ENCODE measurements around the gene IDH3B. TPM values are rescaled to one million over a fixed set of nuclear protein-coding genes. Genes with fewer than 3 reads are reported as not detected.

IDH3B gene
- total RNA-seq, result 100 to 1,000 TPM in 3 of 8 experiments, 10 to 100 TPM in 5; 53.1 to 119 (median 74.9) TPM

- in situ Hi-C loops (cut with MboI; ENCODE audit: low pct_unique_long_range_greater_than_20kb in 2 of 9, low sequenced_read_pairs in 9 of 9, unreplicated experiment in 9 of 9), result no loop called here
- 0 to 53% (median 20%) methylated on average over 5 to 21 of the region's 49 CpGs; no CpG with 5 or more reads in 1 of the 10 experiments for WGBS, 10 experiments
- H3K4me1 ChIP-seq (replicated peaks in 1 of 2), result peaks cover 11 to 12% of the 10 kb centered on the region in 2 donors
- ATAC-seq (replicated peaks in 6 of 8), result peak; percentile 89 to 98 (median 96)
- H3K4me3 ChIP-seq, result peak within 1 kb of the TSS; percentile 66 to 83 (median 73)
- peak within 1 kb of the TSS; percentile 86 to 94 for H3K27ac ChIP-seq
Observed at GRCh38 chr20:2663887-2664719, at the start of gene IDH3B. Gene IDH3B (minus strand): TSS chr20:2664216. CDS start chr20:2664188, 28 bp downstream.

GRCh38 chr20:2713285-2713684 is 49.3 kb upstream of the IDH3B start:
- WGBS, 10 experiments, result 0 to 24% (median 0%) methylated on average over 1 to 3 of the region's 3 CpGs; no CpG with 5 or more reads in 3 of the 10 experiments
- ATAC-seq (replicated peaks in 6 of 8), result peak in 3 of 8 experiments; percentile 38 to 75 (median 53)
- Histone ChIP-seq H3K4me3 (no peak overlapping the region), H3K27ac (no peak overlapping the region), H3K4me1 (replicated peaks in 1 of 2) (no peaks in the 10 kb centered on the region)
- in situ Hi-C loops (cut with MboI; ENCODE audit: low pct_unique_long_range_greater_than_20kb in 2 of 9, low sequenced_read_pairs in 9 of 9, unreplicated experiment in 9 of 9), result no loop called here

DNA sequence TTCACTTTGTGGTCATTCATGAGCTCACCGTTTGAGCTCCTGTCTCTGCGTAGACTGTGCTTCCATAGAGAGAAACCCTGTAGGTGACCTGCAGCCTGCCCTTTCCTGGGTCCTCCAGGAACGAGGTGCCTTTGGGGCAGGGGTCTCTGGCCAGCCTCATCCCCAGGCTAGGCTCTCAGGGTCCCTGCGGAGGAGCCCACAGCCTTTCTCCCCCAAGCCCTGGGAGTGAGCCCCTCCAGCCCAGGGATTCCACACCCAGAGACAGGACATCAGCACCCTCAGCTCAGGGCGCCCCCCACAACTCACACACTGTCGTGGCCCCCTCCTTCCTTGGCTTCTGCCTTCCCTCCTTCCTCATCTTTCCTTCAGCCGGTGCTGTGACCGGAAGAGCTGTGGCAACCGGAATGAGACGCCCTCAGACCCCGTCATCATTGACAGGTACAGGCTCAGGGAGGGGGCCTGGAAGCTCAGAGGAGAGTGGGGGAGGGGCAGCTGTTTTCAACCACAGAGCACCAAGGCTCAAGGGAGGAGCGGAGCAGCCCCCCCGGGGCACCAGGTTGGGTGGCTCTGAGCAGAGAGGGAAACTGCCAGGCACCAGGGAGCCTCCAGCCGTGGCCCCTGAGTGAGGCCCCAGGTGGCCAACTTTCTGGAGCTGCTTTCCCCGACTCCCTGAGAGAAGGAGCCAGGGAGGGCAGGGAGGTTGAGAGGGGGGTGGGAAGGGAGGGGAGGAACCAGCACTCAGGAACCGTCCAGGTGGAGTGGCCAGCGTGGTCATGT is 45.4 kb upstream of the IDH3B start:
- 67 to 90% (median 75%) methylated on average over 2 to 3 of the region's 17 CpGs; no CpG with 5 or more reads in 7 of the 10 experiments for WGBS, 10 experiments
- Histone ChIP-seq H3K27ac (no peak overlapping the region), H3K4me3 (no peak overlapping the region), H3K4me1 (replicated peaks in 1 of 2) (no peaks in the 10 kb centered on the region)
- in situ Hi-C loops (cut with MboI; ENCODE audit: low pct_unique_long_range_greater_than_20kb in 2 of 9, low sequenced_read_pairs in 9 of 9, unreplicated experiment in 9 of 9), result no loop called here
- ATAC-seq (replicated peaks in 6 of 8), result no peak

GRCh38 chr20:2708665-2709064 is 44.6 kb upstream of the IDH3B start:
- H3K4me1 ChIP-seq (replicated peaks in 1 of 2), result no peaks in the 10 kb centered on the region
- H3K4me3 ChIP-seq, result no peak overlapping the region
- in situ Hi-C loops (cut with MboI; ENCODE audit: low pct_unique_long_range_greater_than_20kb in 2 of 9, low sequenced_read_pairs in 9 of 9, unreplicated experiment in 9 of 9), result no loop called here
- H3K27ac ChIP-seq, result no peak overlapping the region
- no peak for ATAC-seq (replicated peaks in 6 of 8)
- WGBS, 10 experiments, result 40 to 100% (median 90%) methylated on average over 1 to 8 of the region's 9 CpGs; no CpG with 5 or more reads in 2 of the 10 experiments

DNA sequence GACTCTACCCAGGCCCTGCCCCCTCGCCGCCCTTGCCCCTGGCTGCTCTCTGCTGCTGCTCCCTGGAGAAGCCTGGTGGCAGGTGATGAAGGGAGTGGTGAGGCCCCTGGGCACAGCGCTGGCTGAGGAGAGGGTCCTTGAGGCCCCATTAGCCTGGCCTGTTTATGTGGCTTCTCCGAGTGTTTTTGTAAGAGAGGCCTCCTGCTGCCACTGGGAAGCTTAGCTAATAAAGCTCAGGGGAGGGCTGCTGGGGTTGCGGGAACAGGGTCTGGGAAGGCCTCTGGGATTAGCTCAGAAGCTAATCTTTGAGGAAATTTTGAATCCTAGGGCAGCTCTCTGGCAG is 44.0 kb upstream of the IDH3B start:
- WGBS, 10 experiments, result 17 to 52% (median 20%) methylated on average over 1 to 2 of the region's 5 CpGs; no CpG with 5 or more reads in 7 of the 10 experiments
- Histone ChIP-seq H3K4me3 (no peak overlapping the region), H3K27ac (no peak overlapping the region), H3K4me1 (replicated peaks in 1 of 2) (no peaks in the 10 kb centered on the region)
- ATAC-seq (replicated peaks in 6 of 8), result no peak
- in situ Hi-C loops (cut with MboI; ENCODE audit: low pct_unique_long_range_greater_than_20kb in 2 of 9, low sequenced_read_pairs in 9 of 9, unreplicated experiment in 9 of 9), result no loop called here

DNA sequence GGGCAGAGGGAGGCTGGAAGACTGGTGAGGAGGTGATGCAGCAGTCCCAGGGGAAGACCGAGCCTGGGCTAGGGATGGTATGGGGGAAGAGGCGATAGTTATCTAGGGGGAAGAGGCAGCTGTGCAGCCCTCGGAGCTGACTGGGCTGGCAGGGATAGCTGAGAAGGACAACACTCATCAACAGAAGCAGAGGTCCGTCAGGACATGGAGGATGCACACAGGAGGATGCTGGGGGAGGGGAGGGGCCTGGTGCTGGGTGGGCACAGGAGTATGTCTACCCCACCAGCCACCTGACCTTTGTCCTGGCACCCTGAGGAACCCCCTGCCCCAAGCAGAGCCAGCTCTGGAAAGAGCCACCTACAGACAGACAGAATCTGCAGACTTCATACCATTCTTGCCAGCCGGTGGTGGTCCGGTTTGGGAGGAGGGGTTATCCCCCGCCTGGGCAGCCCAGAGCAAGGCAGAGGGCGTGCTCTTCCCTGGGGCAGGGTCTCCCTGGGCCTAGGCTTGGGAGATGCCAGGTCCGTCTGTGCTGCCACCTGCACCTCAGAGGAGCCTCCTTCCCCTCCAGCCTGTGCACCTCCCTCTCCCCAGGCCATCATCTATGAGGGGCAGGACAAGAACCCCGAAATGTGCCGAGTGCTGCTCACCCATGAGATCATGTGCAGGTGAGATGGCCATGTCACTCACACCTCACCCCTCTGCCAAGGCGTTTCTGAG is 43.5 kb upstream of the IDH3B start:
- no peaks in the 10 kb centered on the region for H3K4me1 ChIP-seq (replicated peaks in 1 of 2)
- no peak overlapping the region for H3K4me3 ChIP-seq
- 45 to 79% (median 68%) methylated on average over 2 to 5 of the region's 12 CpGs; no CpG with 5 or more reads in 5 of the 10 experiments for WGBS, 10 experiments
- H3K27ac ChIP-seq, result no peak overlapping the region
- no peak for ATAC-seq (replicated peaks in 6 of 8)
- in situ Hi-C loops (cut with MboI; ENCODE audit: low pct_unique_long_range_greater_than_20kb in 2 of 9, low sequenced_read_pairs in 9 of 9, unreplicated experiment in 9 of 9), result no loop called here

- 8 to 100% (median 74%) methylated on average over 1 to 6 of the region's 6 CpGs; no CpG with 5 or more reads in 2 of the 10 experiments for WGBS, 10 experiments
- ATAC-seq (replicated peaks in 6 of 8), result no peak
- no peaks in the 10 kb centered on the region for H3K4me1 ChIP-seq (replicated peaks in 1 of 2)
Observed at GRCh38 chr20:2706688-2707352, 42.8 kb upstream of the IDH3B start.

DNA sequence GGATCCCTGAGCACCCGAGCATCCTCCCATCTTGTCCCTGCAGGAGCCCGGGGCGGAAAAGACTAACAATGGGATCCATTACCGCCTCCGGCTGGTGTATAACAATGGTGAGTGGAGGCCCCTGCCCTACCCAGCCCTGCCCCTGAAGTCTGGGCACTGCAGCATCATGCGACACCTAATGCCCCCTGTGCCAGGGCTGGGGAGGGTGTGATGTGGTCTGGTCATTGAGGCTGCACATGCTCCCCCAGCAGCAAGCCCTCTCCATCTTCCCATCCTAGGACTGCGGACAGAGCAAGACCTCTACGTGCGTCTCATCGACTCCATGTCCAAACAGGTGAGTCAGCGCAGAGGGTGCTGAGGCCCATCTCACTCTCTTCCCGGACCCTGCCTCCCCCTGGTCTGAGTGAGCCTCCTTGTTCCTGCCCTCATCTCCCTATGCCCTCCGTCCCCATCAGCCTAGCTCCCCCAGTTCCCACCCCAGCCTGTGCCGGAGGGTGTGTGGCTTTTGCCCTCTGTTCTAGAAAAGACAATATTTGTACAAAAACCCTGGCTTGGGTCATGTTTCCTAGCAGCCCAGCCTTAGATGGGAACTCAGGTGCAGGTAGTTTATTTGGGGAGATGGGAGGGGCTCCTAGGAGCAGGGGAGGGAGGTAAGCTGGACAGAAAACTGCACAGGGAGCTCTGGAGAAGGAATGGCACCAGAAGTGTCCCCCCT is 42.1 kb upstream of the IDH3B start:
- ATAC-seq (replicated peaks in 6 of 8), result no peak
- Histone ChIP-seq H3K4me1 (replicated peaks in 1 of 2) (no peaks in the 10 kb centered on the region), H3K4me3 (no peak overlapping the region), H3K27ac (no peak overlapping the region)
- WGBS, 10 experiments, result 90 to 93% methylated on average over 2 to 3 of the region's 14 CpGs; no CpG with 5 or more reads in 8 of the 10 experiments
- in situ Hi-C loops (cut with MboI; ENCODE audit: low pct_unique_long_range_greater_than_20kb in 2 of 9, low sequenced_read_pairs in 9 of 9, unreplicated experiment in 9 of 9), result no loop called here

More at GRCh38 chr20:2706688-2707352, 42.8 kb upstream of the IDH3B start:
- Histone ChIP-seq H3K4me3 (no peak overlapping the region), H3K27ac (no peak overlapping the region)
- in situ Hi-C loops (cut with MboI; ENCODE audit: low pct_unique_long_range_greater_than_20kb in 2 of 9, low sequenced_read_pairs in 9 of 9, unreplicated experiment in 9 of 9), result no loop called here

GRCh38 chr20:2703716-2704475 is 39.9 kb upstream of the IDH3B start:
- H3K4me1 ChIP-seq (replicated peaks in 1 of 2), result no peaks in the 10 kb centered on the region
- WGBS, 10 experiments, result 8 to 80% (median 68%) methylated on average over 1 to 3 of the region's 8 CpGs
- no peak for ATAC-seq (replicated peaks in 6 of 8)
- no peak overlapping the region for H3K27ac ChIP-seq
- H3K4me3 ChIP-seq, result no peak overlapping the region
- in situ Hi-C loops (cut with MboI; ENCODE audit: low pct_unique_long_range_greater_than_20kb in 2 of 9, low sequenced_read_pairs in 9 of 9, unreplicated experiment in 9 of 9), result no loop called here

GRCh38 chr20:2701671-2702081 is 37.7 kb upstream of the IDH3B start:
- Histone ChIP-seq H3K27ac (no peak overlapping the region), H3K4me1 (replicated peaks in 1 of 2) (peaks cover 0 to 3% of the 10 kb centered on the region in 2 donors), H3K4me3 (no peak overlapping the region)
- in situ Hi-C loops (cut with MboI; ENCODE audit: low pct_unique_long_range_greater_than_20kb in 2 of 9, low sequenced_read_pairs in 9 of 9, unreplicated experiment in 9 of 9), result no loop called here
- ATAC-seq (replicated peaks in 6 of 8), result no peak
- WGBS, 10 experiments, result 14 to 85% (median 56%) methylated on average over 1 to 5 of the region's 5 CpGs; no CpG with 5 or more reads in 6 of the 10 experiments

GRCh38 chr20:2700913-2701620 is 37.1 kb upstream of the IDH3B start:
- Histone ChIP-seq H3K27ac (no peak overlapping the region), H3K4me3 (no peak overlapping the region), H3K4me1 (replicated peaks in 1 of 2) (peaks cover 0 to 3% of the 10 kb centered on the region in 2 donors)
- WGBS, 10 experiments, result 0 to 100% (median 44%) methylated on average over 1 to 5 of the region's 9 CpGs; no CpG with 5 or more reads in 4 of the 10 experiments
- in situ Hi-C loops (cut with MboI; ENCODE audit: low pct_unique_long_range_greater_than_20kb in 2 of 9, low sequenced_read_pairs in 9 of 9, unreplicated experiment in 9 of 9), result no loop called here
- no peak for ATAC-seq (replicated peaks in 6 of 8)

All from motor neuron (in vitro differentiated cells).